CD1c-positive myeloid dendritic cell (primary cell): ENCODE results near the gene TNFRSF9.
"Not testable (repeated sequence)": the region's sequence is repeated elsewhere in the genome, so short reads cannot be mapped to it uniquely, and the experiment has no call there.

Experiments used
- DNase-seq: peaks from one replicate; pipeline ENCODE4 v3.0.0-alpha.2; 2016; ENCODE audit errors: extremely low spot score

Gene TNFRSF9

DNA sequence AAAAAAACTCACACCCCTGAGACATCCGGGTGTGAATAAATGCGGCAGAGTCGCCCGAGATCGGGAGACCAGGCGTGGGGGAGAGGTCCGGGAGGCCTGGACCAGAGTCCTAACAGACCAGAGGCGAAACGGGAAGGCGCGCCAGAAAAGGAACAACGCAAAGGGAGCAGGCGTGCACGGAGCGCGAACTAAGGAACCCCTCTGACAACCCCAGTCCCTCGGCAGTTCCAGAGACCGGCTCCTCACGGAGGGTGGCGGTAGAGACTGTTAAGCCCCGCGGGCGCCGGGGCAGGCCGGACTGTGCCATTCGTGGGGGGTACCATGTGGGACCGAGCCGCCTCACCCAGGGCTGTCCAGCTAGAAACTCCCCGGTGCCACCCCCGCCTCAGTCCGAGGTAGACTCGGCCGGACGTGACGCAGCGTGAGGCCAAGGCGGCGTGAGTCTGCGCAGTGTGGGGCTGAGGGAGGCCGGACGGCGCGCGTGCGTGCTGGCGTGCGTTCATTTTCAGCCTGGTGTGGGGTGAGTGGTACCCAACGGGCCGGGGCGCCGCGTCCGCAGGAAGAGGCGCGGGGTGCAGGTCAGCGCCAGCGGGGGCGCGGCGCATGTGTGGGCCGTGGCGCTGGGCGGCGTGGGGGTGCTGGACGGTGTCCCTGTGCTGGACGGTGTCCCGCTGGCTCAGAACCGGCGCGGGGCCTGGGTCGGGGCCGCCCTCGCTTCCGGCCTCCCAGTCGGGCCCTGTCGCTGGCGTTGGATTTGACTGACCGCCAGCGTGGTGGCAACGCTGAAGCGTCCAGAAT lies 20.8 kb upstream of the TNFRSF9 start, which contains the start of gene PARK7:
Gene PARK7, plus strand, starts transcription at position 496 of the 798 bp plus-strand sequence. CDS start 1,075 bp downstream, outside the sequence.
- DNase-seq: peak; percentile 100

- no peak for DNase-seq
Measured at GRCh38 chr1:7960867-7961215, 20.2 kb upstream of the TNFRSF9 start.

- DNase-seq: peak; percentile 51
Measured at GRCh38 chr1:7960165-7960564, 19.5 kb upstream of the TNFRSF9 start.

- no peak for DNase-seq
Measured at GRCh38 chr1:7956218-7957032, 15.8 kb upstream of the TNFRSF9 start.

GRCh38 chr1:7954683-7955082 lies 14.0 kb upstream of the TNFRSF9 start:
- no peak for DNase-seq

- peak; percentile 96 for DNase-seq
Measured at GRCh38 chr1:7953850-7954609, 13.4 kb upstream of the TNFRSF9 start.

DNA sequence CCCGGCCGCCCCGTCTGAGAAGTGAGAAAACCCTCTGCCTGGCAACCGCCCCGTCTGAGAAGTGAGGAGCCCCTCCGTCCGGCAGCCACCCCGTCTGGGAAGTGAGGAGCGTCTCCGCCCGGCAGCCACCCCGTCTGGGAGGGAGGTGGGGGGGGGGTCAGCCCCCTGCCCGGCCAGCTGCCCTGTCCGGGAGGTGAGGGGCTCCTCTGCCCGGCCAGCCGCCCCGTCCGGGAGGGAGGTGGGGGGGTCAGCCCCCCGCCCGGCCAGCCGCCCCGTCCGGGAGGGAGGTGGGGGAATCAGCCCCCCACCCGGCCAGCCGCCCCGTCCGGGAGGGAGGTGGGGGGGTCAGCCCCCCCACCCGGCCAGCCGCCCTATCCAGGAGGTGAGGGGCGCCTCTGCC lies 12.2 kb upstream of the TNFRSF9 start:
- not testable (repeated sequence) for DNase-seq

DNA sequence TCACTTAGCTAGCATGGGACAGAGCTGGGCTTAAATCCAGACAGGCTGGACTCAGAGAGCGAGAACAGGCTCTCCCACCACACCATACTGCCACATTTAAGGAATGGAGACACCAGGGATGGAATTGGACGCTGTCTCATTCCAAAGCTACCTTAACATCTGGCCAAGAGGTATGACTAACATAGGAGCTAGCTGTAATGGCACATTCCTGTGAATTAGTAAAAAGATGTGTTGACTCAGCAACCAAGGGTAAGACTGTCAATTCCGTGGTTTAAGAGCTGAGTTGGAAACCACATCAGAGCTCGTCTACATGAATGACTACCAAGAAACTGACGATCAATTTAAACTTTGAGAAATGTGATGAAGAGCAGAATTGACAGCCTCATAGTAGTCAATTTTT lies 8.3 kb upstream of the TNFRSF9 start:
- peak; percentile 51 for DNase-seq

DNA sequence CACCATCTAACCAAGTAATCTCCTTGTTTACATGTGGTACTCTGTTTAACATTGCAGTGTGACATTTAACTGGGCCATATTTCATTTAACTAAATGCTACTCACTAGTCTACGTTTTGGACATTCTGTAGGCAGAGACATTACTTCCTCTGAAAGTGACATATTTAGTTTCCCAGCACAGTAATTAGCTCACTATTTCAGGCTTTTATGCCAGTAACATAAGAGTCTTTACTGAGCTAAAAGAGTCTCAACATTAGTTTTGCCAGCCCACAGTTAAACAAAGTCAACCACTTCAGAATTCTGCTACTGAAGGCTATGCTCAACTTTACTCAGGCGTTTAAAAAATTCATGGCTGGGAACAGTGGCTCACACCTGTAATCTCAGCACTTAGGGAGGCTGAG lies 2.6 kb upstream of the TNFRSF9 start:
- DNase-seq: no peak

DNA sequence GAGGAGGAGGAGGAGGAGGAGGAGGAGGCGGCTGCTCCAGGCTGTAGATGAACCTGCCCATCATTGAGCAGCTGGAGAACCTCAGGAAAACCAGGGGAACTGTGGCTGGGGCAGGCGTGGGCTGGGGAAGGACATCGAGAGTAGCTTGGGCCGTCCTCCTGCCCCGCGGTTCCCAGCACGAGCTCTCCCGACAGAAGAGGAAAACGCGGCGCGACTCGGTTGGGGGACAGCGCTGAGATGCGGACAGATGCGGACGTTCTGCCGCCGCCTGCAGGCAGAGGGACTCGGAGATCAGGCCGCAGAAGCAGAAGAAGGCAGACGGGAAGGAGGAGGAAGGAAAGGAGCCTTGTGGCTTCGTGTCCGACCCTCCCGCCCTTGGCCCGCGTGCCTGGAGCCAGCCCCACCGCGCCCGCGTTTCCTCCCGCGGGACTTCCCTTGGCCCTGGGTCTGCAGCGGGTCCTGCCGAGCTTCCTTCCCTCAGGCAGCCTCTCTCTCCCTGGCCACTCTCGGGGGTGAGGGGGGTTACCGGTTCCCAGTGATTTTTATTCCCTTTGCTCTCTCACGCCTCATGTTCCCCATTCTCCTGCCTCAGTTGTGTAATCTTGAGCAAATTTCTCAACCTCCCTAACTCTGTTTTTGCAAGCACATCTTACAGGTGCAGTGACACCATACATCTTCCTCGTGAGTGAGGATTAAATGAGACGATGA lies 1.7 kb upstream of the TNFRSF9 start:
- DNase-seq: peak; percentile 64

DNA sequence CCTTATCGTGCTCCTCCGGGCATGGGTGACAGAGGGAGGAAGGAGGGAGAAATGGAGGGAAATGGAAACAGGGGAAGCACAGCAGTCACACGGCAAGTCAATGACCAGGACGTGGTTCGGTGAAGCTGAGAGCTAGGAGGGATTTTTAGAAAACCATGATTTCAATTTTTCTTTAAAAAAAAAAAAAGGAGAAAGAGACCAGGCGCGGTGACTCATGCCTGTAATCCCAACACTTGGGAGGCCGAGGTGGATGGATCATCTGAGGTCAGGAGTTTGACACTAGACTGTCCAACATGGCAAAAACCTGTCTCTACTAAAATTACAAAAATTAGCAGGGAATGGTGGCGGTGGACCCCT lies 776 bp upstream of the TNFRSF9 start:
- DNase-seq: peak; percentile 1

GRCh38 chr1:7940034-7940433 lies 605 bp downstream of the TNFRSF9 start:
- DNase-seq: no peak

GRCh38 chr1:7938070-7938469 lies 2.6 kb downstream of the TNFRSF9 start:
- no peak for DNase-seq

DNA sequence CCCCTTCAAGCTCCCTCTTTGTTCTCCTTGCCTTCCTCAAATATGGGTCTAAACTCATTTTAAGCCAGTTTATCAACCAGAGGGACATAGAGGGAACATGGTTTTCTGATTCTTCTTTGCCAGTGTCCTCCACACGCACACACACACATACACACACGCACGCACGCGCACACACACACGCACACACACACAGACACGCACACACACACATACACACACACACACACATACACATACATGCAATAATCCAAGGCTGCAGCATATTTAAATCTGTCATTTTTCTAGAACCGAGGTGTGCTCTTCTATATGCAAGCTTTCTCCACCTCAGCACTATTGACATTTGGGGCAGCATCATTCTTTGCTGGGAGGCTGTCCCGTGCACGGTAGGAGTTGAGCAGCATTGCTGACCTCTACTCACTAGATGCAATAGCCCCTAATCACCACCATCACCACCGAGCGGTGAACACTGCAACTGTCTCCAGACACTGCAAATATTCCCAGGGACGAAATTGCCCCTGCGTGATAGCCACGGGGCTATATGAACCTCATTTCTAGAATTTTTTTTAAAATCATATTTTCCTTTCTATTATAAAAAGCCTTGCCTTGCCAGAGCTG lies 8.0 kb downstream of the TNFRSF9 start:
- no peak for DNase-seq

GRCh38 chr1:7931446-7931812 lies 9.2 kb downstream of the TNFRSF9 start:
- no peak for DNase-seq

DNA sequence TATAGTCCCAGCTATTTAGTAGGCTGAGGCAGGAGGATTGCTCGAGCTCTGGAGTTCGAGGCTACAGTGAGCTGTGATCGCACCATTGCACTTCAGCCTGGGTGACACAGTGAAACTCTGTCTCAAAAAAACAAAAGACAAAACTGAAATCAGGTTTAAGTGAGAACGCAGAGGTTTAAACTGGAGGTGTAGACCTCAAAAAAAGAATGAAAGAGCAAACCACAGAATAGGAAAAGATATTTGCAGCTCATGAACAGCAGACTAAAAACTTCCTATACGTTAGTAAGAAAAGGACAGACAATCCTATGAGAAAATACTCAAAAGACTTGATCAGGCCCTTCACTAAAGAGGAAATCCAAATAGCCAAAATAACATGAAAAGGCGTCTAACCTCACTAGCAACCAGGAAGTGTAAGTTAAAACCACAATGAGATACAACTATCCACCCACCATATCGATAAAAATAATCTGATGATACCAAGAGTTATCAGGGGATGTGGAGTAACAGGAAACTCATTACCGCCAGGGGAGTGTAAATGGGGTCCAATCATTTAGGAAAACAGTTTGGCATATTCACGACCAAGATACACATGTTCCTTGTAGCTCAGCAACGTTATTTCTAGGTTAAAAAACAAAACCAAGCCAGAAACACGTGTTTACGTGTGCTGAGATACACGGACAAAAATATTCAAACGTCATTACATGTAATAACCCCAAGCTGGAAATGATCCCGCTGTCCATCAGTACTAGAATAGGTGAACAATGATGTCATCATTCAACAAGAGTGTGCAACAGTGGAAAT lies 9.8 kb downstream of the TNFRSF9 start:
- DNase-seq: peak; percentile 10

GRCh38 chr1:7929637-7930036 lies 11.0 kb downstream of the TNFRSF9 start:
- DNase-seq: peak; percentile 10

GRCh38 chr1:7928247-7928646 lies 12.4 kb downstream of the TNFRSF9 start:
- DNase-seq: no peak

GRCh38 chr1:7927061-7927460 lies 13.6 kb downstream of the TNFRSF9 start:
- not testable (repeated sequence) for DNase-seq

DNA sequence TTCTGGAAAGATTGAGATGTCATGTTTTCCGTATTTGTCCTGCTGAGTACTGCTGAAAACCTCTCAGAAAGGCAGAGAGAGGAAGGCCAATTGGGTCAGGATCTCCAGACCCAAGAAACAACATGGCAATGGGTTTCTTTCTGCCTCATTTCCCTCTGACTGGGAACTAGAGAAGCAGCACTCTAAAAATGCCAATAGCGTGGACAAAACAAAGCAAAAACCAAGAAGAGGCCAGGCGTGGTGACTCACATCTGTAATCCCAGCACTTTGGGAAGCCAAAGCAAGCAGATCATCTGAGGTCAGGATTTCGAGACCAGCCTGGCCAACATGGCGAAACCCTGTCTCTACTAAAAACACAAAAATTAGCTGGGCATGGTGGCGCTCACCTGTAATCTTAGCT lies 18.3 kb downstream of the TNFRSF9 start:
- DNase-seq: no peak
